Parathyroid adenoma (tissue), 2 donors: ENCODE measurements around the gene AQP10.
A peak's percentile ranks its signal among the peaks of the same experiment; 100 is the strongest.

ENCODE experiments used
- H2AFZ ChIP-seq: fragments of 300-600 bp; sonication (generic); one replicate; pipeline ENCODE4 v1.7.0; 2017; ENCODE audit warnings: antibody characterized with exemption, mild to moderate bottlenecking
- H3K27ac ChIP-seq: fragments of 300-600 bp; sonication (generic); one replicate; pipeline ENCODE4 v1.7.0; 2017
- H3K27me3 ChIP-seq: fragments of 300-600 bp; sonication (generic); one replicate; pipeline ENCODE4 v1.7.0; 2017; ENCODE audit warnings: low read length; ENCODE audit not compliant: control insufficient read depth, insufficient read depth
- H3K36me3 ChIP-seq: fragments of 300-600 bp; sonication (generic); one replicate; pipeline ENCODE4 v1.7.0; 2017; ENCODE audit warnings: low read length; ENCODE audit not compliant: control insufficient read depth, insufficient read depth
- H3K4me1 ChIP-seq: fragments of 300-600 bp; sonication (generic); one replicate; pipeline ENCODE4 v1.7.0; 2017; ENCODE audit warnings: control low read depth
- H3K4me2 ChIP-seq: fragments of 300-600 bp; sonication (generic); one replicate; pipeline ENCODE4 v1.7.0; 2017; ENCODE audit warnings: low read length
- H3K4me3 ChIP-seq: fragments of 300-600 bp; sonication (generic); one replicate; pipeline ENCODE4 v1.7.0; 2017; ENCODE audit warnings: low read depth, low read length
- H3K79me2 ChIP-seq: fragments of 300-600 bp; sonication (generic); one replicate; pipeline ENCODE4 v1.7.0; 2017; ENCODE audit warnings: control low read depth
- H3K9ac ChIP-seq: fragments of 300-600 bp; sonication (generic); one replicate; pipeline ENCODE4 v1.7.0; 2017; ENCODE audit warnings: mild to moderate bottlenecking
- H3K9me3 ChIP-seq: fragments of 300-600 bp; sonication (generic); one replicate; pipeline ENCODE4 v1.7.0; 2017; ENCODE audit warnings: low read length; ENCODE audit not compliant: control insufficient read depth
- TF ChIP-seq, protein P1 (sequence below): fragments of 300-600 bp; sonication (generic); IDR thresholded peaks from one replicate; pipeline ENCODE4 v1.7.0; 2017; ENCODE audit warnings: antibody characterized with exemption, mild to moderate bottlenecking
- donor health status: primary hyperparathyroidism.

The AQP10 gene

DNA sequence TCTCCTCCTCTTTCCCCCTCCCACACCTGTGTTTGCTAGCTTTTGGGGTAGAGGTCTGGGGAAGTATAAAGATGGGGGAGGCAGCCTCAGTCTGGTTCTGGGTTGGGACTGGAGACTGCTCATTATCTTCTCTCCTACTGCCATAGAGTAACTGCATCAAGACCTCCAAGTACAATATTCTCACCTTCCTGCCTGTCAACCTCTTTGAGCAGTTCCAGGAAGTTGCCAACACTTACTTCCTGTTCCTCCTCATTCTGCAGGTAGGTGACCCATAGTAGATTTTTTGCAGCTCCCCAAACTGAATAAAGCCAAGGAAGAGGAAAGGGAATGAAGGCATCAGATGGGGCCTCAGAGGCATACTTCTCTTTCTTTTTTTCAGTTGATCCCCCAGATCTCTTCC lies 9.8 kb downstream of the AQP10 start:
- H3K27ac ChIP-seq = no peak overlapping the region
- TF ChIP-seq, protein P1, sequence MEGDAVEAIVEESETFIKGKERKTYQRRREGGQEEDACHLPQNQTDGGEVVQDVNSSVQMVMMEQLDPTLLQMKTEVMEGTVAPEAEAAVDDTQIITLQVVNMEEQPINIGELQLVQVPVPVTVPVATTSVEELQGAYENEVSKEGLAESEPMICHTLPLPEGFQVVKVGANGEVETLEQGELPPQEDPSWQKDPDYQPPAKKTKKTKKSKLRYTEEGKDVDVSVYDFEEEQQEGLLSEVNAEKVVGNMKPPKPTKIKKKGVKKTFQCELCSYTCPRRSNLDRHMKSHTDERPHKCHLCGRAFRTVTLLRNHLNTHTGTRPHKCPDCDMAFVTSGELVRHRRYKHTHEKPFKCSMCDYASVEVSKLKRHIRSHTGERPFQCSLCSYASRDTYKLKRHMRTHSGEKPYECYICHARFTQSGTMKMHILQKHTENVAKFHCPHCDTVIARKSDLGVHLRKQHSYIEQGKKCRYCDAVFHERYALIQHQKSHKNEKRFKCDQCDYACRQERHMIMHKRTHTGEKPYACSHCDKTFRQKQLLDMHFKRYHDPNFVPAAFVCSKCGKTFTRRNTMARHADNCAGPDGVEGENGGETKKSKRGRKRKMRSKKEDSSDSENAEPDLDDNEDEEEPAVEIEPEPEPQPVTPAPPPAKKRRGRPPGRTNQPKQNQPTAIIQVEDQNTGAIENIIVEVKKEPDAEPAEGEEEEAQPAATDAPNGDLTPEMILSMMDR = no peak
- H3K4me2 ChIP-seq = no peak overlapping the region
- no peak overlapping the region for H2AFZ ChIP-seq
- no peaks in the 10 kb centered on the region for H3K27me3 ChIP-seq
- H3K9me3 ChIP-seq = no peaks in the 10 kb centered on the region
- no peaks in the 10 kb centered on the region for H3K36me3 ChIP-seq
- no peak overlapping the region for H3K4me3 ChIP-seq
- H3K9ac ChIP-seq = no peak overlapping the region
- no peaks in the 10 kb centered on the region for H3K79me2 ChIP-seq
- peaks cover 3% of the 10 kb centered on the region for H3K4me1 ChIP-seq

DNA sequence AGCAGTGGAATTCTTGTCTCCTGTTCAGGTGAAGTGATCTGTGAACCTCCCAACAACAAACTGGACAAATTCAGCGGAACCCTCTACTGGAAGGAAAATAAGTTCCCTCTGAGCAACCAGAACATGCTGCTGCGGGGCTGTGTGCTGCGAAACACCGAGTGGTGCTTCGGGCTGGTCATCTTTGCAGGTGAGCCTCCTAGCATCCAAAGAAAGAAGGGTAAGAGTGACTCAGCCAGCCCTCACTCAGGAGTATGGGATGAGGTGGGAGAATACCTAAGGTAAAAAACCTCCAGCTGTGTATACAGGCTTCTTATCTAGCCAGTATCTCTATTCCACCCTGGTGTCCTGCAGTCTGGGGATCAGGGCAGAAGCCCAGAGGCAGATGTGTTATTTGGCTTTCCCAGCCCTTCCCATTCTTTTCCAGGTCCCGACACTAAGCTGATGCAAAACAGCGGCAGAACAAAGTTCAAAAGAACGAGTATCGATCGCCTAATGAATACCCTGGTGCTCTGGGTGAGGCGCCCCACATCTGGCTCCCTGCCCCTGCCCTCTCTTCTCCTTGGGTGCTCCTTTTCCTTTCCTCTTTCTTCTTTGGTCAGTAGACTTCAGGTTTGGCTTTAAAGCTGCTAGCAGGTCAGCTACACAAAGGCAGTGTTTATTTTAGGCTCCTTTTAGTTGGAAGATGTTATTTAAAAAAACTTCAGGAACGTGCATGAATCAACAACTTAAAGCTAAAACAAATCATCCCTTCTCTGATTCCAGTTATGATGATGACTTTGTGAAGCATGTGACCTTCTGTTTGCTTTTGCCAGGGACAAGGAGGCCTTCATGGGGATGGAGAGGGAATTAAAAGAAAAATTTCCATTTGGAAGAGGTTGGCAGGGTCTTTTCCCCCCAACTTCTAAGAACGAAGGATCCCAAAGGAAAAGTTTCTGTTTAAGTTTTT lies 13.5 kb downstream of the AQP10 start:
- TF ChIP-seq, protein P1 = no peak
- Histone ChIP-seq H3K9me3 (no peaks in the 10 kb centered on the region), H3K27me3 (no peaks in the 10 kb centered on the region), H3K4me2 (no peak overlapping the region), H3K79me2 (no peaks in the 10 kb centered on the region), H3K9ac (no peak overlapping the region), H3K36me3 (no peaks in the 10 kb centered on the region), H3K4me1 (no peaks in the 10 kb centered on the region), H3K27ac (no peak overlapping the region), H2AFZ (no peak overlapping the region), H3K4me3 (no peak overlapping the region)

DNA sequence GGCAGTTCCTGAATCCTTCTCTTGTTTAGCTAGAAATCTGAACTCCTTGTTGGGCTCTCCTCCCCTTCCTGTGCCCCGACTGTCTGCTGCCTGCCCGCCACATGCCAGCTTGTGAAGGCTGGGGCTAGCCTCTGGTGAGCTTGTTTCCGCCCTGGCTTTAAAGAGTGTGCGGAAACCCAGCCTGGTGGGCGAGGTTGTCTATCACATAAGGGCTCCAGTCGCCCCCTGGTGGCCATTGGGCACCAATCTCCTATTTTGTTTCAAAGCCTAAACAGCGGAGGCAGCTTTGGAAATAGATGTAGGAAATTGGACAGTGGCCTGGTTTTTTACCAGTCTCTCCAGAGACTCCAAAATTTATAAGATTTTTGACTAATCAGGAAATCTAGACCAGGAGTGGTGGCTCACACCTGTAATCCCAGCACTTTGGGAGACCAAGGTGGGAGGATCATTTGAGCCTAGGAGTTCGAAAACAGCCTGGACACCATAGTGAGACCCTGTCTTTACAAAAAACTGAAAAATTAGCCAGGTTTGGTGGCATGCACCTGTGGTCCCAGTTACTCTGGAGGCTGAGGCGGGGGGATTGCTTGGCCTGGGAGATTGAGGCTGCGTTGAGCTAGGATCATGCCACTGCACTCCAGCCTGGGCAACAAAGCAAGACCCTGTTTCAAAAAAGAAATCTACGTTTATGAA lies 14.3 kb downstream of the AQP10 start:
- no peak overlapping the region for H3K27ac ChIP-seq
- no peak overlapping the region for H3K4me3 ChIP-seq

DNA sequence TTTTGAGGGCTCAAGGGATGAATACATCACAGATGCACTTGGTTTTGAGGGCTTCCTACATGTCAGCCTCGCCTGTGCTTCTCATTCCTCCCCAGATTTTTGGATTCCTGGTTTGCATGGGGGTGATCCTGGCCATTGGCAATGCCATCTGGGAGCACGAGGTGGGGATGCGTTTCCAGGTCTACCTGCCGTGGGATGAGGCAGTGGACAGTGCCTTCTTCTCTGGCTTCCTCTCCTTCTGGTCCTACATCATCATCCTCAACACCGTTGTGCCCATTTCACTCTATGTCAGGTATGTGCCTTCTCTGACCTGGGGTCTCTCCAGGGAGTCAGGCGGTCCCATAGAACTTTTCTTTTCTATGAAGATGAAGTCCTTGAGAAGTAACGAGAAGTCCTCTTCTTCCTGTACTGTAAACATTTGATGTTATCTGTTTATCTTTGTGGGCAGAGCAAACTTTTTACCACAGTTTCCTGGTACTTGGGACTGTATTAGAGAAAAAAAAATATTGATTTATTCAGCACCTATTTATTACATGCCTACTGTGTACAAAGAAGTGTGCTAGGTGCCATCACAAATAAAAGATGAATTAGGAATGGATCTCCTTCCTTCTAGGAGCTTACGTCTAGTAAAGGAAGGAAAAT lies 16.5 kb downstream of the AQP10 start:
- Histone ChIP-seq H3K4me1 (no peaks in the 10 kb centered on the region), H3K27me3 (no peaks in the 10 kb centered on the region), H3K27ac (no peak overlapping the region), H3K79me2 (no peaks in the 10 kb centered on the region), H3K36me3 (no peaks in the 10 kb centered on the region), H2AFZ (no peak overlapping the region), H3K4me2 (no peak overlapping the region), H3K9me3 (no peaks in the 10 kb centered on the region), H3K9ac (no peak overlapping the region), H3K4me3 (no peak overlapping the region)
- TF ChIP-seq, protein P1 = no peak

More for the DNA sequence above, 14.3 kb downstream of the AQP10 start:
- H3K9me3 ChIP-seq = no peaks in the 10 kb centered on the region
- H3K4me1 ChIP-seq = no peaks in the 10 kb centered on the region
- TF ChIP-seq, protein P1 = peak; percentile 70
- H3K4me2 ChIP-seq = no peak overlapping the region
- no peaks in the 10 kb centered on the region for H3K27me3 ChIP-seq
- no peaks in the 10 kb centered on the region for H3K79me2 ChIP-seq
- no peak overlapping the region for H2AFZ ChIP-seq
- H3K9ac ChIP-seq = no peak overlapping the region
- no peaks in the 10 kb centered on the region for H3K36me3 ChIP-seq
